Sigmoid colon (tissue), 7 donors: Measurements from ENCODE around the gene ASXL3. TPM values are rescaled to one million over a fixed set of nuclear protein-coding genes. Genes with fewer than 3 reads are reported as not detected.

Source experiments
- DNase-seq: peaks from one replicate; pipeline ENCODE4 v3.0.0-alpha.2; 2019
- H3K27ac ChIP-seq, 4 donors: fragments of 200-600 bp; sonication (generic); one replicate each; pipeline ENCODE4 v1.5.1; 2016 to 2019; ENCODE audit warnings: mild to moderate bottlenecking in 1 of 4
- H3K27me3 ChIP-seq, 3 donors: fragments of 200-600 bp; sonication (generic); one replicate each; pipeline ENCODE4 v1.5.1; 2019; ENCODE audit warnings: mild to moderate bottlenecking in 1 of 3
- H3K36me3 ChIP-seq, 4 donors: fragments of 200-600 bp; sonication (generic); one replicate each; pipeline ENCODE4 v1.5.1; 2016 to 2019
- H3K4me1 ChIP-seq, 4 donors: fragments of 200-600 bp; sonication (generic); one replicate each; pipeline ENCODE4 v1.5.1; 2017 to 2019
- H3K4me3 ChIP-seq, 4 donors: fragments of 200-600 bp; sonication (generic); one replicate each; pipeline ENCODE4 v1.5.1; 2017 to 2019; ENCODE audit warnings: mild to moderate bottlenecking in 2 of 4, moderate library complexity in 1 of 4
- H3K9me3 ChIP-seq, 4 donors: fragments of 200-600 bp in 3 of 4; sonication (generic) in 3 of 4; one replicate each; pipeline versions ENCODE4 v1.5.1 to v1.6.1; 2013 to 2019
- EP300 ChIP-seq, 4 donors: sonication (generic); formaldehyde crosslinking; IDR thresholded peaks; one replicate each; pipeline ENCODE4 v1.6.1; 2017; ENCODE audit warnings: antibody characterized with exemption in 4 of 4
- POLR2A ChIP-seq, 2 donors: fragments of 450-650 bp; IDR thresholded peaks; one replicate each; pipeline ENCODE4 v1.6.1; 2016; ENCODE audit warnings: antibody characterized with exemption in 2 of 2, mild to moderate bottlenecking in 2 of 2, moderate library complexity in 2 of 2
- POLR2AphosphoS5 ChIP-seq, 4 donors: sonication (generic); formaldehyde crosslinking; IDR thresholded peaks; one replicate each; pipeline ENCODE4 v1.6.1; 2017; ENCODE audit warnings: antibody characterized with exemption in 4 of 4
- WGBS, 2 donors: extraction: QIAGEN DNeasy Blood & Tissue Kit; methylation state at CpG; one replicate each; pipeline ENCODE4 v1.1.7; 2013; 5-methylcytosine and 5-hydroxymethylcytosine counted together
- intact Hi-C: fragments of 100-400 bp; cut with DNase I; formaldehyde crosslinking; loops from one replicate; pipeline ENCODE4 v1.15.1; 2023
- polyA plus RNA-seq, 3 donors: library from polyadenylated mRNA; stranded (reverse); fragments of 200-250 nt; gene quantifications; one replicate each; pipeline ENCODE4 v1.2.3, GENCODE V29; 2013
- total RNA-seq, 4 donors: library from RNA; depleted of rRNA; stranded (reverse); fragments of >200 nt; gene quantifications; one replicate each; pipeline ENCODE4 v1.1.0, GENCODE V29; 2016
- TF ChIP-seq, protein P1 (sequence below), 4 experiments: fragments of 450-650 bp in 3 of 4; fragments of 200-600 bp in 1 of 4; IDR thresholded peaks; one replicate each; pipeline ENCODE4 v1.5.1; 2016 to 2019; ENCODE audit warnings: antibody characterized with exemption in 4 of 4, mild to moderate bottlenecking in 3 of 4, moderate library complexity in 2 of 4
- donor health status: healthy with polysubstance abuse.
- donor health status: Bipolar disorder and iron deficiency.
- donor health status: healthy.

The ASXL3 gene
- total and polyA plus RNA-seq, 7 donors, result under 0.01 to 9.1 (median 3.6) TPM

DNA sequence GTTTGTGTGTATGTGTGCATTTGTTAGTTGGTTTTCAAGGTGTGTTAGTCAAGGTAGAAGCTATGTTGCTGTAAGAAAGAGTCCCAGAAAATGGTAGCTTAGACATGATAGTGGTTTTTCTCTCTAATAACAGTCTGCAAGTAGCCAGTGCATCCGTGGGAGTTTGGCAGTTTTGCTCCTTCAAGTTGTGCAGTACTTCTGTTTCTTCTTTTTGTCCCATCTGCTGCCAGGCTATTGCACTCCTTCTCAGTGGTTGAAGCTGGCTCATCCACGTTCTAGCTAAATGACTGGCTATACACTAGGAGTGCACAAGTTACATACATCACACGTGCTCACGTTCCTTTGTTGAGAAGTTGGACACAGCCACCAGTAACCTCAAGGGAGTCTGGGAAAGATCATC, 134.7 kb downstream of the ASXL3 start:
- H3K9me3 ChIP-seq, result peaks cover 0 to 3% (median 0%) of the 10 kb centered on the region in 4 donors
- no peak overlapping the region for H3K4me3 ChIP-seq
- intact Hi-C loops, result no loop called here
- no peaks in the 10 kb centered on the region for H3K27me3 ChIP-seq
- H3K36me3 ChIP-seq, result no peaks in the 10 kb centered on the region
- 79% methylated on average over 4 of the region's 4 CpGs for WGBS, 2 donors
- no peak for DNase-seq
- TF ChIP-seq EP300 (IDR thresholded peaks at IDR 0.05) (no peak), POLR2AphosphoS5 (IDR thresholded peaks at IDR 0.05) (no peak), POLR2A (IDR thresholded peaks at IDR 0.05) (no peak)
- TF ChIP-seq, protein P1, sequence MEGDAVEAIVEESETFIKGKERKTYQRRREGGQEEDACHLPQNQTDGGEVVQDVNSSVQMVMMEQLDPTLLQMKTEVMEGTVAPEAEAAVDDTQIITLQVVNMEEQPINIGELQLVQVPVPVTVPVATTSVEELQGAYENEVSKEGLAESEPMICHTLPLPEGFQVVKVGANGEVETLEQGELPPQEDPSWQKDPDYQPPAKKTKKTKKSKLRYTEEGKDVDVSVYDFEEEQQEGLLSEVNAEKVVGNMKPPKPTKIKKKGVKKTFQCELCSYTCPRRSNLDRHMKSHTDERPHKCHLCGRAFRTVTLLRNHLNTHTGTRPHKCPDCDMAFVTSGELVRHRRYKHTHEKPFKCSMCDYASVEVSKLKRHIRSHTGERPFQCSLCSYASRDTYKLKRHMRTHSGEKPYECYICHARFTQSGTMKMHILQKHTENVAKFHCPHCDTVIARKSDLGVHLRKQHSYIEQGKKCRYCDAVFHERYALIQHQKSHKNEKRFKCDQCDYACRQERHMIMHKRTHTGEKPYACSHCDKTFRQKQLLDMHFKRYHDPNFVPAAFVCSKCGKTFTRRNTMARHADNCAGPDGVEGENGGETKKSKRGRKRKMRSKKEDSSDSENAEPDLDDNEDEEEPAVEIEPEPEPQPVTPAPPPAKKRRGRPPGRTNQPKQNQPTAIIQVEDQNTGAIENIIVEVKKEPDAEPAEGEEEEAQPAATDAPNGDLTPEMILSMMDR (IDR thresholded peaks at IDR 0.05), result no peak
- no peak overlapping the region for H3K27ac ChIP-seq
- H3K4me1 ChIP-seq, result no peaks in the 10 kb centered on the region

- intact Hi-C loops, result no loop called here
- no peaks in the 10 kb centered on the region for H3K27me3 ChIP-seq
- H3K9me3 ChIP-seq, result peaks cover 0 to 3% (median 0%) of the 10 kb centered on the region in 4 donors
- H3K4me1 ChIP-seq, result no peaks in the 10 kb centered on the region
- WGBS, 2 donors, result 87 to 92% methylated on average over 4 of the region's 4 CpGs
- H3K36me3 ChIP-seq, result no peaks in the 10 kb centered on the region
- no peak overlapping the region for H3K4me3 ChIP-seq
- no peak for DNase-seq
- H3K27ac ChIP-seq, result no peak overlapping the region
- TF ChIP-seq POLR2AphosphoS5 (IDR thresholded peaks at IDR 0.05) (no peak), EP300 (IDR thresholded peaks at IDR 0.05) (no peak), POLR2A (IDR thresholded peaks at IDR 0.05) (no peak)
- TF ChIP-seq, protein P1 (IDR thresholded peaks at IDR 0.05), result no peak
These were observed 138.2 kb downstream of the ASXL3 start for GRCh38 chr18:33716061-33716683.

DNA sequence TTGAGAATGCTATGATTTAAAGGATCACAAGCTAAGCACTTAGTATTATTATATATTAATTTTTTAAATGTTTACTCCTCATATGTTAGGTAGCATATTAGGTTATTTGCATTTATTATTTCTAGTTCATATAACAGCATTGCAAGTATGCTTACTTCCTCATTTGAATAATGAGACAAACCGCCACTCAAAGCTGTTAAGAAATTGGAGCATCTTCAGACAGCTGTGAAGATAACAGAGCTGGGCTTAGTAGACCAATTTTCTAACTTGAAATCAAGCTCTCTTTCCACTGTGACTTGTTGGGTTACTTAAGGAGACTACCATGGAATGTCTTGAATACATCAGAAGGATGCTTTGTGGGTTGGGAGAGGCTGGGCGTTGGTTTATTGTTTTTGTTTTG, 139.3 kb downstream of the ASXL3 start:
- H3K4me3 ChIP-seq, result no peak overlapping the region
- intact Hi-C loops, result no loop called here
- no peaks in the 10 kb centered on the region for H3K27me3 ChIP-seq
- TF ChIP-seq, protein P1 (IDR thresholded peaks at IDR 0.05), result no peak
- no peak for TF ChIP-seq POLR2A (IDR thresholded peaks at IDR 0.05)
- TF ChIP-seq POLR2AphosphoS5 (IDR thresholded peaks at IDR 0.05), result no peak
- TF ChIP-seq EP300 (IDR thresholded peaks at IDR 0.05), result no peak
- no peaks in the 10 kb centered on the region for H3K4me1 ChIP-seq
- no peaks in the 10 kb centered on the region for H3K36me3 ChIP-seq
- no peak overlapping the region for H3K27ac ChIP-seq
- H3K9me3 ChIP-seq, result peaks cover 0 to 3% (median 0%) of the 10 kb centered on the region in 4 donors
- no peak for DNase-seq
- WGBS, 2 donors, result 88 to 89% methylated on average over 2 of the region's 2 CpGs

DNA sequence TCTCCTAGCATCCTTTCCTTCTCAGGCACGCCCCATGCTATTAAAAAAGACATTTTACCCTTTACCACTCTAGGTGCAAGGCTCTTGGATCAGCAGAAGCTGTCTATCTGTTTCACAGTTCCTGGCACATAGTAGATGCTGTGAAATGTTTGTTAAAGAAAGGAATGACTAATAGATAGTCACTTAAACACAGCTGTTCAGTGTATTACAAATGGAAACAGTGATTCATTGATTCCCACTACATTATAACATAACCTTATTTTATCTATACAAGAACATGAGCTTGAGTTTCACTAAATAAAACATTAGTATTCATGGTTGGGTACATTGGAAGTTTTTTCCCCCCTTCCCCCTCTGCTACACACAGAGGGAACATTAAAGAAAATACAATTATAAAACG, 142.1 kb downstream of the ASXL3 start:
- TF ChIP-seq, protein P1 (IDR thresholded peaks at IDR 0.05), result no peak
- TF ChIP-seq POLR2AphosphoS5 (IDR thresholded peaks at IDR 0.05) (no peak), POLR2A (IDR thresholded peaks at IDR 0.05) (no peak), EP300 (IDR thresholded peaks at IDR 0.05) (no peak)
- no peaks in the 10 kb centered on the region for H3K36me3 ChIP-seq
- H3K4me3 ChIP-seq, result no peak overlapping the region
- H3K27ac ChIP-seq, result no peak overlapping the region
- no peaks in the 10 kb centered on the region for H3K27me3 ChIP-seq
- WGBS, 2 donors, result 75 to 79% methylated on average over 2 of the region's 2 CpGs
- intact Hi-C loops, result no loop called here
- H3K9me3 ChIP-seq, result peaks cover 0 to 4% (median 0%) of the 10 kb centered on the region in 4 donors
- H3K4me1 ChIP-seq, result no peaks in the 10 kb centered on the region
- no peak for DNase-seq

- H3K4me3 ChIP-seq, result no peak overlapping the region
- TF ChIP-seq POLR2A (IDR thresholded peaks at IDR 0.05) (no peak), POLR2AphosphoS5 (IDR thresholded peaks at IDR 0.05) (no peak), EP300 (IDR thresholded peaks at IDR 0.05) (no peak)
- TF ChIP-seq, protein P1 (IDR thresholded peaks at IDR 0.05), result no peak
- H3K4me1 ChIP-seq, result no peaks in the 10 kb centered on the region
- no peaks in the 10 kb centered on the region for H3K27me3 ChIP-seq
- intact Hi-C loops, result no loop called here
- no peak overlapping the region for H3K27ac ChIP-seq
- H3K36me3 ChIP-seq, result no peaks in the 10 kb centered on the region
- no peak for DNase-seq
- 89 to 93% methylated on average over 4 of the region's 4 CpGs for WGBS, 2 donors
- no peaks in the 10 kb centered on the region for H3K9me3 ChIP-seq
These were observed 151.5 kb downstream of the ASXL3 start for GRCh38 chr18:33729556-33729955.
